A673 (cell line): ENCODE measurements around the gene NDRG3.

ENCODE experiments used
- EZH2 ChIP-seq: fragments of 200-600 bp; sonication (generic); IDR thresholded peaks from 2 replicates; pipeline ENCODE4 v1.6.1; 2017; ENCODE audit warnings: borderline replicate concordance, low read depth, mild to moderate bottlenecking, mixed read lengths, antibody characterized with exemption, low read length; ENCODE audit not compliant: poor library complexity, severe bottlenecking
- TF ChIP-seq, protein P1 (sequence below): fragments of 300-800, 200-600 bp; sonication (generic); conservative IDR thresholded peaks from 2 replicates; pipeline ENCODE4 v1.5.1; 2017; ENCODE audit warnings: low read depth, mild to moderate bottlenecking, antibody characterized with exemption, low read length, moderate library complexity, mixed read lengths

DNA sequence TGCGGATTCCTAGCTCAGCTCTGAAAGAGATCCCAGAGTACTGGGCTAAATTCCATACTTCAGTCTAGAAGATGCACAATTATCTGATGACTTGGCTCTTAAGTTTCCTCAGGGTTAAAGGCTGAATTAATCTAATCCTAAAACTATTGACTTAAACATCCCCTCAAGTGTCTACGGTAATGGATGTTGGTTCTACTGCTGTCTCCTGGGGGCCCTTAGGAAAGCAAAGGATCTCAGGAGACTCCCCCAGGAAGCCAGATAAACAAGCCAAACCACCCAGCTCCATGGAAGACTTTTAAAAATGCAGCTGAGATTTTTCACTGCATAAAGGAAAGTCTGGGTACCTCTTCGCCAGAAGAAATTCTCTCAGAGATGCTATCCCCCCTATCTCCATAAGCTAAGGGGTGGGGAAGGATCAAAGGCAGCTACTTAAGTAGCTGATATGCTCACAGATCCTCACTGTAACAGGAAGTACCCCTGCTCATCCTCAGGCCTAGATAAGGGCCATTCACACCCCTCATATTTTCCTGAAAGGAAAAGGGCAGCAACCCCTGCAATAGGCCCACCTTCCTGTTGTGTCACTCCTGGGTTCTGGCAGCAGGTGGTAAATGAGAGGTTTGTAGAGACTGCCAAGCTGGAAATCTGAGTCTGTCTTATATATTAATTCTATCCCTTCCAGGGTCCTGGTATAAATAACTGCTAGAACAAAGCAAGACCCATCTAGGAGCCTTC is 9.3 kb downstream of the NDRG3 start:
- no peak for TF ChIP-seq EZH2
- TF ChIP-seq, protein P1, sequence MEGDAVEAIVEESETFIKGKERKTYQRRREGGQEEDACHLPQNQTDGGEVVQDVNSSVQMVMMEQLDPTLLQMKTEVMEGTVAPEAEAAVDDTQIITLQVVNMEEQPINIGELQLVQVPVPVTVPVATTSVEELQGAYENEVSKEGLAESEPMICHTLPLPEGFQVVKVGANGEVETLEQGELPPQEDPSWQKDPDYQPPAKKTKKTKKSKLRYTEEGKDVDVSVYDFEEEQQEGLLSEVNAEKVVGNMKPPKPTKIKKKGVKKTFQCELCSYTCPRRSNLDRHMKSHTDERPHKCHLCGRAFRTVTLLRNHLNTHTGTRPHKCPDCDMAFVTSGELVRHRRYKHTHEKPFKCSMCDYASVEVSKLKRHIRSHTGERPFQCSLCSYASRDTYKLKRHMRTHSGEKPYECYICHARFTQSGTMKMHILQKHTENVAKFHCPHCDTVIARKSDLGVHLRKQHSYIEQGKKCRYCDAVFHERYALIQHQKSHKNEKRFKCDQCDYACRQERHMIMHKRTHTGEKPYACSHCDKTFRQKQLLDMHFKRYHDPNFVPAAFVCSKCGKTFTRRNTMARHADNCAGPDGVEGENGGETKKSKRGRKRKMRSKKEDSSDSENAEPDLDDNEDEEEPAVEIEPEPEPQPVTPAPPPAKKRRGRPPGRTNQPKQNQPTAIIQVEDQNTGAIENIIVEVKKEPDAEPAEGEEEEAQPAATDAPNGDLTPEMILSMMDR = no peak
